Prostate gland (tissue), 2 donors: ENCODE measurements around the gene TUBGCP2.

Experiments used
- POLR2AphosphoS5 ChIP-seq: sonication (generic); formaldehyde crosslinking; IDR thresholded peaks from one replicate; pipeline ENCODE4 v1.6.1; 2017; ENCODE audit warnings: antibody characterized with exemption
- TF ChIP-seq, protein P1 (sequence below), 4 experiments: fragments of 200-600 bp in 2 of 4; fragments of 450-650 bp in 2 of 4; sonication (generic) in 2 of 4; IDR thresholded peaks; 1 replicate in 3 of 4; 2 replicates in 1 of 4; pipeline ENCODE4 v1.5.1; 2016 to 2019; ENCODE audit warnings: antibody characterized with exemption in 4 of 4, mild to moderate bottlenecking in 2 of 4, moderate library complexity in 2 of 4

- TF ChIP-seq, protein P1, sequence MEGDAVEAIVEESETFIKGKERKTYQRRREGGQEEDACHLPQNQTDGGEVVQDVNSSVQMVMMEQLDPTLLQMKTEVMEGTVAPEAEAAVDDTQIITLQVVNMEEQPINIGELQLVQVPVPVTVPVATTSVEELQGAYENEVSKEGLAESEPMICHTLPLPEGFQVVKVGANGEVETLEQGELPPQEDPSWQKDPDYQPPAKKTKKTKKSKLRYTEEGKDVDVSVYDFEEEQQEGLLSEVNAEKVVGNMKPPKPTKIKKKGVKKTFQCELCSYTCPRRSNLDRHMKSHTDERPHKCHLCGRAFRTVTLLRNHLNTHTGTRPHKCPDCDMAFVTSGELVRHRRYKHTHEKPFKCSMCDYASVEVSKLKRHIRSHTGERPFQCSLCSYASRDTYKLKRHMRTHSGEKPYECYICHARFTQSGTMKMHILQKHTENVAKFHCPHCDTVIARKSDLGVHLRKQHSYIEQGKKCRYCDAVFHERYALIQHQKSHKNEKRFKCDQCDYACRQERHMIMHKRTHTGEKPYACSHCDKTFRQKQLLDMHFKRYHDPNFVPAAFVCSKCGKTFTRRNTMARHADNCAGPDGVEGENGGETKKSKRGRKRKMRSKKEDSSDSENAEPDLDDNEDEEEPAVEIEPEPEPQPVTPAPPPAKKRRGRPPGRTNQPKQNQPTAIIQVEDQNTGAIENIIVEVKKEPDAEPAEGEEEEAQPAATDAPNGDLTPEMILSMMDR (IDR thresholded peaks at IDR 0.05): no peak
- TF ChIP-seq POLR2AphosphoS5: no peak
Observed at GRCh38 chr10:133229265-133230043, 79.2 kb downstream of the TUBGCP2 start.
